Measurements from ENCODE around the gene LRRC56.

Gene LRRC56

GRCh38 chr11:576811-577610, 39.7 kb downstream of the LRRC56 start:
- DNase-seq = no peak

GRCh38 chr11:577611-577894, 40.2 kb downstream of the LRRC56 start:
- DNase-seq = no peak

GRCh38 chr11:578276-579035, 41.1 kb downstream of the LRRC56 start:
- DNase-seq = no peak

GRCh38 chr11:579830-580601, 42.7 kb downstream of the LRRC56 start:
- no peak for DNase-seq

GRCh38 chr11:581342-581741, 44.0 kb downstream of the LRRC56 start:
- DNase-seq = no peak

GRCh38 chr11:581752-582151, 44.4 kb downstream of the LRRC56 start:
- no peak for DNase-seq

GRCh38 chr11:584287-584686, 47.0 kb downstream of the LRRC56 start:
- no peak for DNase-seq

- DNase-seq = no peak
Observed at GRCh38 chr11:586376-587316, 49.3 kb downstream of the LRRC56 start.

- no peak for DNase-seq
Observed at GRCh38 chr11:587546-587945, 50.2 kb downstream of the LRRC56 start.

GRCh38 chr11:587978-588380, 50.7 kb downstream of the LRRC56 start:
- DNase-seq = no peak

- DNase-seq = no peak
Observed at GRCh38 chr11:589798-590197, 52.5 kb downstream of the LRRC56 start.

GRCh38 chr11:590997-591396, 53.7 kb downstream of the LRRC56 start:
- DNase-seq = no peak

GRCh38 chr11:592501-592900, 55.2 kb downstream of the LRRC56 start:
- DNase-seq = no peak

GRCh38 chr11:592918-593317, 55.6 kb downstream of the LRRC56 start:
- no peak for DNase-seq

GRCh38 chr11:593347-593746, 56.0 kb downstream of the LRRC56 start:
- DNase-seq = no peak

GRCh38 chr11:595400-595799, 58.1 kb downstream of the LRRC56 start:
- no peak for DNase-seq

GRCh38 chr11:596374-596773, 59.0 kb downstream of the LRRC56 start:
- DNase-seq = no peak

GRCh38 chr11:597166-597725, 59.9 kb downstream of the LRRC56 start:
- no peak for DNase-seq

GRCh38 chr11:598005-598680, 60.8 kb downstream of the LRRC56 start:
- DNase-seq = no peak

- no peak for DNase-seq
Observed at GRCh38 chr11:601573-602245, 64.4 kb downstream of the LRRC56 start.

GRCh38 chr11:603154-603553, 65.8 kb downstream of the LRRC56 start:
- no peak for DNase-seq

Data from midbrain (tissue), 1 donor.